GM19043 (cell line): ENCODE measurements around the gene CELA3A.

Experiments used
- ATAC-seq: cut with Tn5 transposase; IDR thresholded peaks from one replicate; pipeline ENCODE4 v1.9.1; 2021; ENCODE audit warnings: low read depth; ENCODE audit not compliant: unreplicated experiment

The CELA3A gene

GRCh38 chr1:22045604-22046228 lies 44.3 kb downstream of the CELA3A start:
- ATAC-seq: no peak

- ATAC-seq: no peak
Observed at GRCh38 chr1:22048351-22049192, 47.1 kb downstream of the CELA3A start.

DNA sequence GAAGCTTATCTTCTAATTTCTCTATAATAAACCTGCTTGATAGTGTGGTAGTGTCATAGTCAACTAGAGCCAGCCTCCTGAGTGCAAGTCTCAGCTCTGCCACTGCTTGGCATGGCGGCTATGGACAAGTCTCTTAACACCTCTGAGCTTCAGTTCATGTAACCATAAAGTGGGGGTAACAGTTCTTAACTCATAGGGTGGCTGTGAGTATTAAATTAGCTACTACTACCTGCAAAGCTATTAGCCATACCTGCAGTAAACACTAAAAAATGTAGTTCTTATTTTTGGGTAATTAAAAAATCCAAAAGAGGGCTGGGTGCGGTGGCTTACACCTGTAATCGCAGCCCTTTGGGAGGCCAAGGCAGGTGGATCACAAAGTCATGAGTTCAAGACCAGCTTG lies 48.9 kb downstream of the CELA3A start:
- no peak for ATAC-seq

DNA sequence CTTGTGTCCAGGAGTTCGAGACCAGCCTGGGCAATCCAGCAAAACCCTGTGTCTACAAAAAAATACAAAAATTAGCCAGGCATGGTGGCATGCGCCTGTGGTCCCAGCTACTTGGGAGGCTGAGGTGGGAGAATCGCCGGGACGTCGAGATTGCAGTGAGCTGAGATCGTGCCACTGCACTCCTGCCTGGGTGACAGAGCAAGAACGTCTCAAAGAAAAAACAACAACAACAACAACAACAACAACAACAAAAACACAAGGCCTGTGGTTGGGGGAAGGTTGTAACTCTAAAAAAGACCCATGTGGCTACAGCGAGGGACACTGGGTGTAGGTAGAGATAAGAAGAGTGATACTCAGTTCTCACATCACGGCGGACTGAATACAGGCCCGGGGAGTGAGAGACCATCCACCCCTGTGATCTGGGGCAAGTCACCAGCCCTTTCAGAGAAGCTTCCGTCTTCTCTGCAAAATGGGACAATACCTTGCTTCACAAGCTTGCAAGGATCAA lies 50.2 kb downstream of the CELA3A start:
- ATAC-seq: no peak

DNA sequence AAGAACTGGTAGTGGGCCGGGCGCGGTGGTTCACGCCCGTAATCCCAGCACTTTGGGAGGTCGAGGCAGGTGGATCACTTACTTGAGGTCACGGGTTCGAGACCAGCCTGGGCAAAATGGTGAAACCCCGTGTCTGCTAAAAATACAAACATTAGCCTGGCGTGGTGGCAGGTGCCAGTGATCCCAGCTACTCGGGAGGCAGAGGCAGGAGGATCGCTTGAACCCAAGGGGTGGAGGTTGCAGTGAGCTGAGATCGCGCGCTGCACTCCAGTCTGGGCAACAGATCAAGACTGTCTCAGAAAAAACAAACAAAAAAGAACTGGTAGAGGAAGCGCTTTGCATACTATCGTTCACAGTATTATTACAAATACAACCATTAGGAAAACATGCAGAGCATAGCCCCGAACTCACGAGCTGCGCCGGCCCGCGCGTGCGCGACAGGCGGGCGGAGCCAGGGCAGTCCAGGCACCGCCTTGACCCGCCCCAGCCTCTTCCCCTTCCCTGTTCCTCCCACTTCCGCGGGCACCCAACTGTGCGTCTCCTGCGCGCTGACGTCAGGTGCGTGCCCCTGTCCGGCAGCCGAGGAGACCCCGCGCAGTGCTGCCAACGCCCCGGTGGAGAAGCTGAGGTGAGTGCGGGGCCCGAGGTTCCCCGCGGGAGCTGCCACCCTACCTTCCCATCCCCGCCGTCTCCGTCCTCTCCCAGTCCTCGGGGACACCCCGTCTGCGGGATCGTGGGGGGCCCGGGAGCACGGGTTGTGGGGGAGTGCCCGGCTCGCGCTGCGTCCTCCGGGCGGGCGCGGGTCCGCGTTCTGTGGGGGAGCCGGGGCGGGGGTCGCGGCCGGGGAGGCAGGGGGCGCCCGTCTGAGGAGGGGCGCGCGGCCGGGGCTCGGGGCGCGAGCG lies 50.9 kb downstream of the CELA3A start, which contains the start of gene CDC42:
TSS of gene CDC42 (plus strand) at position 595 of the 902 bp plus-strand sequence. CDS start 25,770 bp downstream, outside the sequence.
- peak; percentile 79 for ATAC-seq

DNA sequence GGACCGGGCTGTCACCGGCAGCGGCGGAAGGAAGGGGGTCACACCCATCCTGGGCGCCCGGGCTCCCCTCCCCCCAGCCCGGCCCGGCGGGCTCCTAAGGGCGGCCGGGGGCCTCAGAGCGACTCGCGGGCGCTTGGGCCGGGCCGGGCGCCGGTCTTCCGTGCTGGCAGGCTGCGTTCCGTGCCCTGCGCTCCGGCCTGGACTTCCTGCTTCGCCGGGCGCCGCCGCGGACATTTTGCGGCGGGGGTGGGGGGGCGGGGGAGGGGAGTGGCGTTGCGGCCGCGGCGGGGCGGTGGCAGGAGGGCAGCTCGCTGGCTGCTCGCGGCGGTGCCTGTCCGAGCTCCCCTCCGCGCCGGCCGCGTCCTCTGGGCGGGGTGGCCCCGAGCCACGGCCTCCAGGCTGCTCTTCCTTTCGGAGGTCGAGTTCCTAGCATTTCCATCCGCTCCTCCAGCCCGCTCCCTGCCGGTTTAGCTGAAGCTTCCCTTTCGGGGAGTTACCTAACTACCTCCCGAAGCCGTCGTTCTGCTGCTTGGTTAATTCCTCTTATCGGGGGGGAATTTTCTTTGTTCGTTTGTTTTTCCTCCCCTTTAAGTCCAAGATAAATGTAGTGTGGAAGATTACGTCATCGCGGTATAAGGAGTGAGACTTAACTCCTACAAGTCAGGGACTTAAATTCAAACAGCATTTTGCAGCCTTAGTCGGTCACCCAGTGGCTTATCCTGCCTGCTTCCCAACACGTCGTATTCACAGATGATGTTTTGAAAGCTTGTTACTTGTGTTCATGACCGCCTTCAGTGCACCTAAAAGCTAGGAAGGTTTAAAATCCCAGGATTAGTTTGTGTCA lies 51.8 kb downstream of the CELA3A start:
- ATAC-seq: peak; percentile 32

GRCh38 chr1:22053861-22054770 lies 52.7 kb downstream of the CELA3A start:
- no peak for ATAC-seq

GRCh38 chr1:22055463-22055862 lies 54.0 kb downstream of the CELA3A start:
- ATAC-seq: no peak

- ATAC-seq: no peak
Observed at GRCh38 chr1:22056043-22056442, 54.6 kb downstream of the CELA3A start.

- ATAC-seq: no peak
Observed at GRCh38 chr1:22056936-22057335, 55.5 kb downstream of the CELA3A start.

DNA sequence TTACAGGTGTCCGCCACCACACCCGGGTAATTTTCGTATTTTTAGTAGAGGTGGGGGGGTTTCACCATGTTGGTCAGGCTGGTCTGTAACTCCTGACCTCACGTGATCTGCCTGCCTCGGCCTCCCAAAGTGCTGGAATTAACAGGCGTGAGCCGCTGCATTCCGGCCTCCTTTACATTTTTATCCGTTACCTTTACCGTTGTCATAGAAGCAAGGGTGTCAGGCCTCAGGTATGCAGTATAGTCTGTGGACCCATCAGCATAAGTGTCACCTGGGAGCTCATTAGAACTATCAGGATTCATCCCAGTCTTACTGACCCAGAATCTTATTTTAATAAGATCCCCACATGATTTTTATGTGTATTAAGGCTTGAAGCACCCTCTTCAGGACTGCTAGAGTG lies 56.4 kb downstream of the CELA3A start:
- ATAC-seq: no peak
